Right ventricle myocardium superior (tissue), 1 donor: ENCODE data around the gene SH3RF2. TPM values are rescaled to one million over a fixed set of nuclear protein-coding genes. Genes with fewer than 3 reads are reported as not detected.

Experiments used
- ATAC-seq: fragments of 200-7000 bp; cut with Tn5 transposase; one replicate; pipeline ENCODE4 v1.9.1; 2020; ENCODE audit warnings: mild to moderate bottlenecking; ENCODE audit not compliant: poor library complexity
- DNase-seq: peaks from one replicate; pipeline ENCODE4 v3.0.0-alpha.2; 2020
- intact Hi-C: fragments of 100-400 bp; cut with DNase I; formaldehyde crosslinking; loops from one replicate; pipeline ENCODE4 v1.11.2; 2022
- total RNA-seq: library from RNA; stranded (reverse); fragmentation: NEBNext Ultra II Directional; extraction: Animal tissue kit (Norgen Biotek cat#: 25700); gene quantifications from one replicate; pipeline ENCODE4 v1.2.1, GENCODE V29; 2021
- donor health status: DM: no; HTN: yes; CAD: no; lungs with severe emphysema.

SH3RF2 gene
- total RNA-seq, 1 donor from 2014 or later, result 309 TPM

GRCh38 chr5:145971108-145971507 lies 34.7 kb downstream of the SH3RF2 start:
- intact Hi-C loops, result no loop called here

DNA sequence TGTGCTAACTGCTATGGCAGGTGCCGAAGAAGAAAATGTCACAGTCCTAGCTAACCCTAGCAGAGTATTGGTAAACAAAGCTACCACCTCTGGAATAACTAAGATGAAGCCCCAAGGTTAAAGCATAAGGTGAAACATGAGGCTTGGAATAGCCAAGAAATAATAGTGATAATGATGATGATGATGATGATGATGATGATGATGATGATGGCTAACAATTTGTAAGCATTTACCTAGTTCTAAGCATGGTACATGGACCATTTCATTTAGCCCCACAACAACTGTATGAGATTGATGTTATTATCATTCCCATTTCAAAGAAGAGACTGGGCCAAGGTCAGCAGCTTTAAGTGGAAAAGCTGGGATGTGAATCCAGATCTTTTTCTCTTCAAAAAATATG lies 35.3 kb downstream of the SH3RF2 start:
- intact Hi-C loops, result no loop called here
- ATAC-seq, result no peak

More at GRCh38 chr5:145971108-145971507, 34.7 kb downstream of the SH3RF2 start:
- DNase-seq, result no peak
- no peak for ATAC-seq

DNA sequence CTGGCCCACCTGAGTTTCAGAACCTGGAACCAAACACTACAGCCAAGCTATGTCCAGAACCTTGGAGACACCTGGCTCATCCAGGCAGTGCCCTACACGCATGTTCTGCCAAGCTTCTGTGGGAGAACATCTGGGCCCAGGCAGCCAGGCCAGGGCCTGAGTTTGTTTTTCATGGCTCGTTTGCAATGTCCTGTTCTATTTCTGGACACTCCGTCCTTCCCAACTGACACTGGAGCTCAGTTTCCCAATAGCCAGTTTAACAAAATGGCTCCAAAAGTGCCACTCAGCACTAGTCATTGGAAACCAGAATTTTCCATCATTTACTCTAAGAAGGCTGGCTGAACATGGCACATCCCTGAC lies 38.6 kb downstream of the SH3RF2 start:
- DNase-seq, result peak; percentile 45
- ATAC-seq, result peak; percentile 59
- intact Hi-C loops, result no loop called here

More for the DNA sequence above, 35.3 kb downstream of the SH3RF2 start:
- DNase-seq, result no peak

- DNase-seq, result no peak
- ATAC-seq, result no peak
- intact Hi-C loops, result no loop called here
Measured at GRCh38 chr5:145975361-145976066, 39.1 kb downstream of the SH3RF2 start.

DNA sequence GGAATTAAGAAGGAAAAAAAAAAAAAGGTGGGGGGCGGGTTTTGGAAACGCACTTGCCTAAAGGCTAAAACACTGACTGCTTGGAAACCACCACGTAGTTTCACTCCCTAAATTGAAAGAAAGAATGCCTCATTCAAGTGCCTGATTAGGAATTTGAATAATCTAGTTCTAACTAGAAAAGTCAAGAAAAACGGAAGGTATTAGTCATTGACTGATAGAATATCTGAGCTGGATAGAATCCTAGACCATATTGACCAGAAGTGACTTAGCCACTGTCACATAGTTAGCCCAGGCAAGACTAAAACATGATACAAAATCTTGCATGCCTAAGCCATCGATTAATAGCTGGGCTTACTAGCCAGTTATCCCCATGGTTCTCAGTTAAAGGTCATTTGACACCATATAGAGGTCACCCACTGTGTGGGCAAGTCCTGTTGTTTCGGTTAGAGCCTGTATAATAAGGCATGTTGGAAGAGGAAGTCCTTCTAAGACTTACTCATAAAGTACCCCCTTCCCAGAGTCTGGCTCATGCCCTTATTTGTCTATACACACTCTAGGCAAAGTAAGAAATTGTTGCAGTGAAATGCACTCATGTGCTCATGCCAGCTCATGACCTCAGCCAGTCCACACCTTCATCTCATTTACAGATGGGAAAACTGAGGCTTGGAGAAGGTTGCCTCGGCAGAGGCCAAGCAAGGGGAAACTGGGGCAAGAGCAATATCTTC lies 40.2 kb downstream of the SH3RF2 start:
- intact Hi-C loops, result no loop called here
- DNase-seq (no peak), ATAC-seq (no peak)

DNA sequence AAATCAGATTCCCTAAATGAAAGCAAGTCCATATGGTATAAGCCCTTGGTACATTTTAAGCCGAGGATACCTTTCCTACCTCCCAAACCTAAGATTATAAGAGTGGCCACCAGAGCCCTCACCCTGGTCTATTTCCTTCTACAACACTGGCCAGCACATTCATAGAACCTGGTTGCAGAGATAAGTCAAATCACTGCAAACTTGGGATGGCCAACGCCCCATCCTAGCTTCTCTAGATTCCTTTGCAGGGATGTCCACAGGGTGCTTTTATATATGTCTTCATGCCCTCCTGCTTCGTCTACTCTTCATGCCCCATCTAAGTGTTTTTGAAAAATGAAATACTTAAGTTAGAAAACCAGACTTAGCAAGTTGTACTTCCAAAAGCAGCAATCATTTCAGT lies 41.8 kb downstream of the SH3RF2 start:
- DNase-seq, result no peak
- no peak for ATAC-seq
- intact Hi-C loops, result no loop called here

DNA sequence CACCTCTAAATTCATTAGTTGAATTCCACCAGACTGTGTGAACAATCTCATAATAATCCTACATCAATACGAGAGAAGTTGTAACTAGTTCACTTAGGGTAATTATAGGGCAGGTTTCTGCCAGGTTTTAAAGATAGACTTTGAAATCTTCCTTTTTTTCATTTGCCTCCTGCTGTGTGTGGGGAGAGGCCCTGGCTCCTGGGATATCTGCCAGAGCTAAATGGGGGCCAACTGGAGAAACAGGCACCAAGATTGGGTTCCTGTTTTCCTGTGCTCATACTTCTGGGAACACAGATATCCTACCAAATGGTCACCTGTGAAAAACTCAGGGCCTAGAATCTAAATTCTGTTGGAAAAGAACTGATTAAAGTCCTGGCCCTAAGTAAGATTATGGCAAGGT lies 42.3 kb downstream of the SH3RF2 start:
- intact Hi-C loops, result no loop called here
- DNase-seq, result peak; percentile 48
- ATAC-seq, result peak; percentile 54

DNA sequence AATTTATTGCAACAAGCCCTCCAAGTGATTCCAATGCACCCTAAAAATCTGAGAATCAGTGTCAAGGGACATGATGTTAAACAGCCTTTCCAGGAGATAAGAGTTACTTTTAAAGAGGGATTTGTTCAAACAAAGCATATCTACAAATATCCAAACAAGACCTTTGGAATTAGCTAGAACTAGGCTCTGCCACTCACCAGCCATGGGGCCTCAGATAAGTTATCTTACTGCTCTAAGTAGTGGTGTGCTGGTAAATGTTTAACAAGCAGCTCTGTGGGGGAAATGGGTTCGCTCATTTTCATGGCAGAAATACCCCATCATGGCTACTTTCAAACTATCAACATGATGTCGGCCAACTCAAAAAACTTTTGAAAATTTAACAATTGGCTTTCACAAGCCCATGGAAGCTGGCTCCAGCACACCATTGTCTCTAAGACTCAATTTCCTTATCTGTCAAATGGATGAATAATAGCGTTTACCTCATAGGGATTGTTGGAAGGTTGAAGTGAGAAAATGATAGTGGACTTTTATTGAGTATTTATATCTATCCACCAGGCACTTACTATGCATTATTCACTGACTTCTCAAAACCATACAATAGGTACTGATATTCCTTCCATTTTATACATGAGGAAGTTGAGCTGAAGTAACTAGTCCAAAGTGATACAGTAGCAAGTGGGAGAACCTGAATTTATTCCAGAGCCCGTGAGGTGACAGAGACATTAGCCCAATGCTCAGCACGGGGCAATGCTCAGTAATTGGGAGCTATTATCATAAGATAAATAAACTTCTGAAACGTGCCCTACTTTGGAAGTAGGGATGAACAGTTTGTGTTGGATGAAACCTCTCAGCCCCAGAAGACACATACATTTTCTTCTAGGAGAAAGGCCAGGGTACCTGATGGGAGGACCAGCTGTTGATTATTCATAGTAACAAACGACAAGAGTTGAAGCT lies 43.2 kb downstream of the SH3RF2 start:
- ATAC-seq, result peak; percentile 60
- intact Hi-C loops, result no loop called here
- DNase-seq, result no peak

DNA sequence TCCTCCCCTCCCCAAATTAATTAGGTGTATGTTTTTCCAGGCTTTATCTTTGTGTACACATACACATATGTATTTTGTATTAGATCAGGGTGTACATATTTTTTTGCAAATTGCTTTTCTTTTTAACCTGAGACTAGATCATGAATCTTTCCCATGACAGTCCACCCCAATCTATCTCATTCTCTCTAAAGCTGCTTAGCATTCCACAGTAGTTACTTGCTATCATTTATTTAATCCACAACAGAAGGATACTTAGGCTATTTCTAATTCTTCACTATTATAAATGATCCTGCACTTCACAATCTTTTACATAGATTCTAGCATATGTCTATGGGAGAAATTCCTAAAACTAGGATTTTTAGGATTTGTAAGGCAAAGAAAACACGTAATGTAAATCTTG lies 43.9 kb downstream of the SH3RF2 start:
- intact Hi-C loops, result no loop called here
- no peak for ATAC-seq
- DNase-seq, result no peak

GRCh38 chr5:145980718-145981117 lies 44.3 kb downstream of the SH3RF2 start:
- intact Hi-C loops, result no loop called here
- no peak for DNase-seq
- no peak for ATAC-seq

DNA sequence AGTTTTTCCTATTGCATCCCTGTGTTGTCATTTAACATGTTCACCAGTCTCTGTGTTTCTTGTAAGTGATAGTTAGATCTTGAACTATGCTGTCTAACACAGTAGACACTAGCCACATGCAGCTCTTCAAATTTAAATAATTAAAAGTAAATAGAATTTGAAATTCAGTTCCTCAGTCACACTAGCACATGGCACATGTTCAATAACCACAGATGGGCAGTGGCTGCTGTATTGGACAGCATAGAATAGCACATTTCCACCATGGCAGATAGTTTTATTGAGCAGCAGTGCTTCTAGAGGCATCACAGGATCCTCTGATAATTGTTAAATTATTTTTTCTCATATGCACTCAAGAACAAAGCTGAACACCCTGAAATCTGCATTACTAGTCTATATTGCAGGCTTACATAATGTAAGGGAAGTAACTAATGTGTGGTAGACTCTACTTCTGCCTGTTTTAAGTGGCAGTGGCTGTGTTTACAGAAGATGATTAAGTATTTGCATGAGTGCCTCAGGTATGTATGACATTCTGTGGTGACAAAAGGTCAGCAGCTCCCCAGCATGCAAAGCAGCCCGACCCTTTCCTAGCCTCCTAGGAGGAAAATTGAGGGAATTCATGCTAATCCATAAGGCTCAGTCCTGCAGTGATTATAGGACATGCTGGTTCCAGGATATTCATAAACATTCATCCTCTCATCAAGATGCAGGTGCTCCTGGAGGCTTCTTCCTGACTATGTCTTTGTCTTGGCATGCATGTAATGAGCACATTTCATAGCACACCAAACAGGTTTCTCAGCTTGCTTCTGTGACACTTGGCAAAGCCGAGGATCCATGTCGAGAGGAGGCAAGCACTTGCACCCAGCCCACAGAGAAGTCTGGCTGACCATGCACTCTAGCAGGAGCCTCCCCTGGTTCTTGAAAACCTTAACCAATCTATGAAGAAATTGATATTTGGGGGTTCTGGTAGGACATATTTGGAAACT lies 45.5 kb downstream of the SH3RF2 start:
- intact Hi-C loops, result no loop called here
- no peak for ATAC-seq

GRCh38 chr5:145982572-145983318 lies 46.4 kb downstream of the SH3RF2 start:
- intact Hi-C loops, result no loop called here
- DNase-seq (no peak), ATAC-seq (no peak)

More for the DNA sequence above, 45.5 kb downstream of the SH3RF2 start:
- DNase-seq, result no peak

DNA sequence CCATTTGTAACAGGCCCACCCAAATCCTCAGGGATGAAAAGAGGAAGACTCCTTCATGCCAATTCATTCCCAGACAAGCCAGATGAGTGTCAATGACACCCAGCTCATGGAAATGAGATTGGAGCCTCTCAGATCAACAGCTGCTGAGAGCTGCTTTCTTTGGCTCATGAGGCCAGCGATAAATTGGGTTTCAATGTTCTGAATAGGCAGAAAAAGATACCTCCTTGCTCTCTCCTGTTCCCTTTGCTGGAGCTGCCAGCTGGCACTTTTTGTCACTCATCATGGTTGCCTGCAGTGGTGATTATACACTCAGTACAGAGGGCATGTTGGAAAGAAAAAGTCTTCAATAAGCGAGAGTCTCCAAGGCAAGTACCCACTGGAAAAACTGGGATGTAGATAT lies 47.1 kb downstream of the SH3RF2 start:
- peak; percentile 43 for DNase-seq
- ATAC-seq, result peak; percentile 55
- intact Hi-C loops, result no loop called here

- no peak for DNase-seq
- ATAC-seq, result no peak
- intact Hi-C loops, result no loop called here
Measured at GRCh38 chr5:145984072-145984471, 47.7 kb downstream of the SH3RF2 start.

- intact Hi-C loops, result no loop called here
- ATAC-seq, result no peak
Measured at GRCh38 chr5:145987856-145988255, 51.5 kb downstream of the SH3RF2 start.

GRCh38 chr5:145988993-145989392 lies 52.6 kb downstream of the SH3RF2 start:
- ATAC-seq (no peak), DNase-seq (no peak)
- intact Hi-C loops, result no loop called here

More at GRCh38 chr5:145987856-145988255, 51.5 kb downstream of the SH3RF2 start:
- DNase-seq, result no peak

DNA sequence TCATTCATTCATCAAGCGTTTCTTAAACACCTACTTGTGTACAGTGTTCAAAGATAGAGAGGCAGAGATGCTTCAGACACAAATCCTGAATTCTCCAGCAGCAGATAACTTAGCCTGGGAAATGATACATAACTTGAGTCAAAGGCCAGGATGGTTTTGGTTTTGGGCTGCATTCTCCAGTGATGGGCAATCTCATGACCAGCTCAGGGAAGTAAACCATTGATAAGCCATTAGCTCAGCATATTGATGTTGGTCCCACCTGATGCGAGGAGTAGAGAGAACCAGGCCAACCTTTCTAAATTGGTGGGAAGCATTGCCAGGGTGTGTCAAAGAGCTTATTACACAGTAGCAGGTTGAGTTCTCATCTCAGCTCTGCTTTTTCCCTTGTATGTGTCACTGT lies 53.0 kb downstream of the SH3RF2 start:
- ATAC-seq (no peak), DNase-seq (no peak)
- intact Hi-C loops, result no loop called here
